Measurements from ENCODE around the gene HOXC13. TPM values are rescaled to one million over a fixed set of nuclear protein-coding genes. Genes with fewer than 3 reads are reported as not detected.

HOXC13 gene
- total and polyA plus RNA-seq, 2 of the 13 experiments (the other 11 are each of a cell fraction or from before 2014, with no cell fraction given): 0.07 TPM; not detected in 1

- TF ChIP-seq USF2 (IDR thresholded peaks at IDR 0.05; ENCODE audit: low read depth, low read length): no peak
- TF ChIP-seq USF2 (CRISPR knock-in tag; IDR thresholded peaks at IDR 0.05; ENCODE audit: borderline replicate concordance): no peak
- TF ChIP-seq KDM2A (CRISPR knock-in tag; IDR thresholded peaks at IDR 0.05; ENCODE audit: borderline replicate concordance, low read depth): peak; percentile 40; the same call in 1 of the 2 replicates
- no peak for TF ChIP-seq ZNF749 (CRISPR knock-in tag; IDR thresholded peaks at IDR 0.05; ENCODE audit: borderline replicate concordance)
- TF ChIP-seq ATF7-NPFF (CRISPR knock-in tag; IDR thresholded peaks at IDR 0.05; ENCODE audit: low read depth): no peak
- no peak for TF ChIP-seq HES4 (CRISPR knock-in tag; IDR thresholded peaks at IDR 0.05; ENCODE audit: borderline replicate concordance)
- no peak for TF ChIP-seq BCL6 (CRISPR knock-in tag; IDR thresholded peaks at IDR 0.05)
- TF ChIP-seq, protein P1, sequence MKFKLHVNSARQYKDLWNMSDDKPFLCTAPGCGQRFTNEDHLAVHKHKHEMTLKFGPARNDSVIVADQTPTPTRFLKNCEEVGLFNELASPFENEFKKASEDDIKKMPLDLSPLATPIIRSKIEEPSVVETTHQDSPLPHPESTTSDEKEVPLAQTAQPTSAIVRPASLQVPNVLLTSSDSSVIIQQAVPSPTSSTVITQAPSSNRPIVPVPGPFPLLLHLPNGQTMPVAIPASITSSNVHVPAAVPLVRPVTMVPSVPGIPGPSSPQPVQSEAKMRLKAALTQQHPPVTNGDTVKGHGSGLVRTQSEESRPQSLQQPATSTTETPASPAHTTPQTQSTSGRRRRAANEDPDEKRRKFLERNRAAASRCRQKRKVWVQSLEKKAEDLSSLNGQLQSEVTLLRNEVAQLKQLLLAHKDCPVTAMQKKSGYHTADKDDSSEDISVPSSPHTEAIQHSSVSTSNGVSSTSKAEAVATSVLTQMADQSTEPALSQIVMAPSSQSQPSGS (CRISPR knock-in tag; IDR thresholded peaks at IDR 0.05): peak; percentile 60
- no peak for TF ChIP-seq PAF1 (CRISPR knock-in tag; IDR thresholded peaks at IDR 0.05)
- no peak for TF ChIP-seq ZNF549 (CRISPR knock-in tag; IDR thresholded peaks at IDR 0.05)
- peak; percentile 38; the same call in 1 of the 2 replicates for TF ChIP-seq RARA (CRISPR knock-in tag; IDR thresholded peaks at IDR 0.05)
- no peak for TF ChIP-seq ZNF703 (CRISPR knock-in tag; IDR thresholded peaks at IDR 0.05; ENCODE audit: borderline replicate concordance)
- TF ChIP-seq, protein P2, sequence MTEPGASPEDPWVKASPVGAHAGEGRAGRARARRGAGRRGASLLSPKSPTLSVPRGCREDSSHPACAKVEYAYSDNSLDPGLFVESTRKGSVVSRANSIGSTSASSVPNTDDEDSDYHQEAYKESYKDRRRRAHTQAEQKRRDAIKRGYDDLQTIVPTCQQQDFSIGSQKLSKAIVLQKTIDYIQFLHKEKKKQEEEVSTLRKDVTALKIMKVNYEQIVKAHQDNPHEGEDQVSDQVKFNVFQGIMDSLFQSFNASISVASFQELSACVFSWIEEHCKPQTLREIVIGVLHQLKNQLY (CRISPR knock-in tag; IDR thresholded peaks at IDR 0.05): no peak
- TF ChIP-seq, protein P3, sequence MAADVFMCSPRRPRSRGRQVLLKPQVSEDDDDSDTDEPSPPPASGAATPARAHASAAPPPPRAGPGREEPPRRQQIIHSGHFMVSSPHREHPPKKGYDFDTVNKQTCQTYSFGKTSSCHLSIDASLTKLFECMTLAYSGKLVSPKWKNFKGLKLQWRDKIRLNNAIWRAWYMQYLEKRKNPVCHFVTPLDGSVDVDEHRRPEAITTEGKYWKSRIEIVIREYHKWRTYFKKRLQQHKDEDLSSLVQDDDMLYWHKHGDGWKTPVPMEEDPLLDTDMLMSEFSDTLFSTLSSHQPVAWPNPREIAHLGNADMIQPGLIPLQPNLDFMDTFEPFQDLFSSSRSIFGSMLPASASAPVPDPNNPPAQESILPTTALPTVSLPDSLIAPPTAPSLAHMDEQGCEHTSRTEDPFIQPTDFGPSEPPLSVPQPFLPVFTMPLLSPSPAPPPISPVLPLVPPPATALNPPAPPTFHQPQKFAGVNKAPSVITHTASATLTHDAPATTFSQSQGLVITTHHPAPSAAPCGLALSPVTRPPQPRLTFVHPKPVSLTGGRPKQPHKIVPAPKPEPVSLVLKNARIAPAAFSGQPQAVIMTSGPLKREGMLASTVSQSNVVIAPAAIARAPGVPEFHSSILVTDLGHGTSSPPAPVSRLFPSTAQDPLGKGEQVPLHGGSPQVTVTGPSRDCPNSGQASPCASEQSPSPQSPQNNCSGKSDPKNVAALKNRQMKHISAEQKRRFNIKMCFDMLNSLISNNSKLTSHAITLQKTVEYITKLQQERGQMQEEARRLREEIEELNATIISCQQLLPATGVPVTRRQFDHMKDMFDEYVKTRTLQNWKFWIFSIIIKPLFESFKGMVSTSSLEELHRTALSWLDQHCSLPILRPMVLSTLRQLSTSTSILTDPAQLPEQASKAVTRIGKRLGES (CRISPR knock-in tag; IDR thresholded peaks at IDR 0.05; ENCODE audit: borderline replicate concordance): no peak
- no peak for TF ChIP-seq MXD4 (CRISPR knock-in tag; IDR thresholded peaks at IDR 0.05)
- no peak for TF ChIP-seq JDP2 (CRISPR knock-in tag; IDR thresholded peaks at IDR 0.05; ENCODE audit: borderline replicate concordance)
- TF ChIP-seq ZNF10 (CRISPR knock-in tag; IDR thresholded peaks at IDR 0.05; ENCODE audit: borderline replicate concordance, low read depth): no peak
- TF ChIP-seq ATF7 (IDR thresholded peaks at IDR 0.05): peak; percentile 14; the same call in 1 of the 2 replicates
- no peak for TF ChIP-seq ATF7 (CRISPR knock-in tag; IDR thresholded peaks at IDR 0.05)
- TF ChIP-seq NFE2L2 (IDR thresholded peaks at IDR 0.05; ENCODE audit: low read length): no peak
- TF ChIP-seq TRIM22 (IDR thresholded peaks at IDR 0.05): no peak
- no peak for TF ChIP-seq EEA1 (CRISPR knock-in tag; IDR thresholded peaks at IDR 0.05; ENCODE audit: borderline replicate concordance)
These were observed 46.5 kb downstream of the HOXC13 start, which contains the start of gene HOXC10 (continued) for GRCh38 chr12:53984901-53985691.

All from HepG2 (cell line).